Fibroblast of pulmonary artery (primary cell): ENCODE measurements around the gene LOXL4.
"Not testable (repeated sequence)": the region's sequence is repeated elsewhere in the genome, so short reads cannot be mapped to it uniquely, and the experiment has no call there.

Experiments used
- DNase-seq: peaks from one replicate; pipeline ENCODE4 v3.0.0-alpha.2; 2010; ENCODE audit warnings: low read depth
- H3K4me3 ChIP-seq: replicated peaks from 2 replicates; pipeline ENCODE4 v1.5.1; 2011; ENCODE audit warnings: low read depth, mild to moderate bottlenecking, control low read depth, low read length, moderate library complexity
- CTCF ChIP-seq: IDR thresholded peaks from 2 replicates; pipeline ENCODE4 v1.5.1; 2011; ENCODE audit warnings: mild to moderate bottlenecking, control low read depth, low read length, inconsistent platforms; ENCODE audit errors: missing control alignments

Gene LOXL4

DNA sequence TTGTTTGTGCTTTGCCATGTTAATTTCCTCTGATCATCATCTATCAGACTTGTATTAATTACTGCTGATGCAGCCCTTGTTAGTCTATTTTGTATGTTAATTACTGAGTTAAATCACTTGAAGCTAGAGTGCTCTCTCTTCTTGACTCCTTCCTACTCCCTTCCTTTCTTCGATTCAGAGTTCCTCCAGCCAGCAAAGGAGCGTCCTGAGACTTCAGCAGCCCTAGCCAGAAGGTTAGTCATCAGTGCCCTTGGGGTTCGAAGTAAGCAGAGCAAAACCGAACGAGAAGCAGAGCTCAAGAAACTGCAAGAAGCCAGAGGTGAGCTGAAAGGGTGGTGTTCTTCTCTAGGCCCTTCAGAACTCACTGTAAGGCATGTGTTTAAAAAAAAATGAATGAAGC, 32.1 kb downstream of the LOXL4 start:
- TF ChIP-seq CTCF, result no peak
- DNase-seq, result no peak
- H3K4me3 ChIP-seq, result no peak overlapping the region

GRCh38 chr10:98231417-98231816, 36.6 kb downstream of the LOXL4 start:
- TF ChIP-seq CTCF, result no peak
- DNase-seq, result no peak
- no peak overlapping the region for H3K4me3 ChIP-seq

- DNase-seq, result not testable (repeated sequence)
These were observed 39.7 kb downstream of the LOXL4 start for GRCh38 chr10:98228266-98228665.

DNA sequence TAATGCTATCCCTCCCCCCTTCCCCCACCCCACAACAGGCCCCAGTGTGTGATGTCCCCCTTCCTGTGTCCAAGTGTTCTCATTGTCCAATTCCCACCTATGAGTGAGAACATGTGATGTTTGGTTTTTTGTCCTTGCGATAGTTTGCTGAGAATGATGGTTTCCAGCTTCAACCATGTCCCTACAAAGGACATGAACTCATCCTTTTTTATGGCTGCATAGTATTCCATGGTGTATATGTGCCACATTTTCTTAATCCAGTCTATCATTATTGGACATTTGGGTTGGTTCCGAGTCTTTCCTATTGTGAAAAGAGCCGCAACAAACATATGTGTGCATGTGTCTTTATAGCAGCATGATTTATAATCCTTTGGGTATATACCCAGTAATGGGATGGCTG, 40.3 kb downstream of the LOXL4 start:
- DNase-seq, H3K4me3 ChIP-seq: not testable (repeated sequence)

More at GRCh38 chr10:98228266-98228665, 39.7 kb downstream of the LOXL4 start:
- not testable (repeated sequence) for H3K4me3 ChIP-seq

DNA sequence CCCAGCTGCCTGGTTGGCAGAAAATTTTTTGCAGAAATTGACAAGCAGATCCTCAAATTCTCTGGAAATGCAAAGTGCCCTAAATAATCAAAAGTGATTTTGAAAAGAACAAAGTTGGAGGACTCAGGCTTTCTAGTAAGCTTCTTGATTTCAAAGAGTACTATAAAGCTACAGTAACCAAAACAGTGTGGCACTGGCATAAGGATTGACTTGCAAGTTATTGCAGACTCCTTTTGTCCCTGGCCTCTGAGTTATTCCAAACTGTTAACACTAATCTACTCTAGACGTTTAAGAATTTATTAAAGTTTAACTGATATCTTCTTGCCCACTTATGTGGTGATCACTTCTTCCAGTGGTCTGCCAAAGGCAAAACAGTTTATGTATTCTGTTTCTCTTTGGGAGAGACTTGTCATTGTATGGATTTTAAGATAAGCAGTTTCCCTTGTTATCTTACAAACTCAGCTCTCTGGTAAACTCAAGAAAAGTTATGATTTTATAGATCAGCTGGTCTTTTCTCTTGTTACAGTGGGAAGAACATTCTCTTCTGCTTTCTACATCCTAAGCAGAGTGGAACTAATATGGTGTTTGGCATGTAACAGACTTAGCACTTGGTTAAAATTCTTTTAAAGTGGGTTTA, 41.4 kb downstream of the LOXL4 start:
- no peak for TF ChIP-seq CTCF

GRCh38 chr10:98224996-98225395, 43.0 kb downstream of the LOXL4 start:
- no peak overlapping the region for H3K4me3 ChIP-seq
- DNase-seq, result no peak
- no peak for TF ChIP-seq CTCF

More for the DNA sequence above, 41.4 kb downstream of the LOXL4 start:
- no peak for DNase-seq
- H3K4me3 ChIP-seq, result no peak overlapping the region

DNA sequence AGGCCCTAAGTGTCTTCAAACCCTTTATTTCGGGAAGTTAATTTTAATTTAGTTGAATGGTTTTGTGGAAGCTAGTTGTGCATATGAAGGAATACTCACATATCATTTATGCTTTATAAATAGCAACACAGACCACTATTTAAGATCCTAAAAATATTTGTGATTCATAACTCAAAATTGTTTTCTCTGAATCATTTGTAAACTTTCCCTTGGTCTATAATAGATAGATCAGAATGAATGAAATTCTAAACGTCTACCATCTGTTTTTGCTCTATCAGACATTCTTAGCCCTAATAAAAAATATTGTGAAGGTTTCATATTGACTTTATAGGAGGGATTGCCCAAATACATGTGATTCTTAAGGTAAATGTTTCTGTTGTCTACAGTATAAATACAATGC, 43.5 kb downstream of the LOXL4 start:
- TF ChIP-seq CTCF, result no peak
- no peak overlapping the region for H3K4me3 ChIP-seq
- DNase-seq, result no peak

- H3K4me3 ChIP-seq, result no peak overlapping the region
- TF ChIP-seq CTCF, result no peak
- no peak for DNase-seq
These were observed 44.1 kb downstream of the LOXL4 start for GRCh38 chr10:98223874-98224273.
